Gastrocnemius medialis (tissue), 4 donors: ENCODE measurements around the gene ZNF775. TPM values are rescaled to one million over a fixed set of nuclear protein-coding genes. Genes with fewer than 3 reads are reported as not detected.

Experiments
- ATAC-seq, 2 donors: fragments of 150-250 bp; one replicate each; pipeline ENCODE4 v1.9.1; 2016
- DNase-seq, 2 donors: peaks; one replicate each; pipeline ENCODE4 v3.0.0-alpha.2; 2019
- H3K27ac ChIP-seq, 4 donors: fragments of 200-600 bp; sonication (generic); 1 replicate in 1 of 4; 2 replicates in 3 of 4; pipeline ENCODE4 v1.5.1; 2016 to 2018; ENCODE audit warnings: mild to moderate bottlenecking in 2 of 4, moderate library complexity in 1 of 4
- H3K27me3 ChIP-seq, 3 donors: fragments of 200-600 bp; sonication (generic) in 2 of 3; 1 replicate in 1 of 3; 2 replicates in 2 of 3; pipeline versions ENCODE4 v1.5.1 to v1.6.0; 2016 to 2019; ENCODE audit warnings: mild to moderate bottlenecking in 1 of 3, moderate library complexity in 1 of 3
- H3K36me3 ChIP-seq, 2 donors: fragments of 200-600 bp; sonication (generic) in 1 of 2; one replicate each; pipeline ENCODE4 v1.5.1; 2017 to 2018
- H3K4me1 ChIP-seq, 2 donors: fragments of 200-600 bp; sonication (generic) in 1 of 2; one replicate each; pipeline ENCODE4 v1.5.1; 2016 to 2017; ENCODE audit warnings: mild to moderate bottlenecking in 2 of 2
- H3K4me3 ChIP-seq, 4 donors: fragments of 200-600 bp; sonication (generic) in 3 of 4; 1 replicate in 1 of 4; 2 replicates in 3 of 4; pipeline ENCODE4 v1.5.1; 2016 to 2019; ENCODE audit warnings: mild to moderate bottlenecking in 2 of 4
- H3K9me3 ChIP-seq, 3 donors: fragments of 200-600 bp; sonication (generic) in 2 of 3; 1 replicate in 1 of 3; 2 replicates in 2 of 3; pipeline ENCODE4 v1.5.1; 2016 to 2019
- POLR2A ChIP-seq, 2 donors: fragments of 450-650 bp; IDR thresholded peaks; one replicate each; pipeline ENCODE4 v1.6.1; 2017; ENCODE audit warnings: antibody characterized with exemption in 2 of 2, mild to moderate bottlenecking in 2 of 2, moderate library complexity in 2 of 2
- in situ Hi-C, 4 donors: fragments of 200-750 bp; cut with MboI; loops; one replicate each; pipeline versions ENCODE4 v1.15.0 to v1.8.0; 2017; ENCODE audit warnings: low sequenced_read_pairs in 4 of 4
- intact Hi-C: fragments of 100-400 bp; cut with DNase I; formaldehyde crosslinking; loops from one replicate; pipeline ENCODE4 v1.15.1; 2023; ENCODE audit warnings: low total_unique reads
- total RNA-seq, 4 donors: library from RNA; depleted of rRNA; stranded (reverse); fragments of >200 nt; gene quantifications; one replicate each; pipeline versions ENCODE4 v1.1.0 to v1.2.3, GENCODE V29; 2016
- TF ChIP-seq, protein P1 (sequence below), 5 experiments: fragments of 450-650 bp in 3 of 5; fragments of 200-600 bp in 2 of 5; sonication (generic) in 2 of 5; IDR thresholded peaks in 4 of 5; conservative IDR thresholded peaks in 1 of 5; 1 replicate in 4 of 5; 2 replicates in 1 of 5; pipeline ENCODE4 v1.5.1; 2016 to 2019; ENCODE audit warnings: antibody characterized with exemption in 5 of 5, mild to moderate bottlenecking in 3 of 5, moderate library complexity in 3 of 5

Gene ZNF775
- total RNA-seq, 4 donors from 2014 or later: 3.1 to 7.5 (median 3.3) TPM

- ATAC-seq (no peak), DNase-seq (no peak)
- TF ChIP-seq, protein P1, sequence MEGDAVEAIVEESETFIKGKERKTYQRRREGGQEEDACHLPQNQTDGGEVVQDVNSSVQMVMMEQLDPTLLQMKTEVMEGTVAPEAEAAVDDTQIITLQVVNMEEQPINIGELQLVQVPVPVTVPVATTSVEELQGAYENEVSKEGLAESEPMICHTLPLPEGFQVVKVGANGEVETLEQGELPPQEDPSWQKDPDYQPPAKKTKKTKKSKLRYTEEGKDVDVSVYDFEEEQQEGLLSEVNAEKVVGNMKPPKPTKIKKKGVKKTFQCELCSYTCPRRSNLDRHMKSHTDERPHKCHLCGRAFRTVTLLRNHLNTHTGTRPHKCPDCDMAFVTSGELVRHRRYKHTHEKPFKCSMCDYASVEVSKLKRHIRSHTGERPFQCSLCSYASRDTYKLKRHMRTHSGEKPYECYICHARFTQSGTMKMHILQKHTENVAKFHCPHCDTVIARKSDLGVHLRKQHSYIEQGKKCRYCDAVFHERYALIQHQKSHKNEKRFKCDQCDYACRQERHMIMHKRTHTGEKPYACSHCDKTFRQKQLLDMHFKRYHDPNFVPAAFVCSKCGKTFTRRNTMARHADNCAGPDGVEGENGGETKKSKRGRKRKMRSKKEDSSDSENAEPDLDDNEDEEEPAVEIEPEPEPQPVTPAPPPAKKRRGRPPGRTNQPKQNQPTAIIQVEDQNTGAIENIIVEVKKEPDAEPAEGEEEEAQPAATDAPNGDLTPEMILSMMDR (IDR thresholded peaks at IDR 0.05 in 4 of 5, conservative IDR thresholded peaks at IDR 0.05 in 1 of 5): no peak
- no peak for TF ChIP-seq POLR2A (IDR thresholded peaks at IDR 0.05)
- Histone ChIP-seq H3K27ac (no peak overlapping the region), H3K4me3 (no peak overlapping the region), H3K36me3 (no peaks in the 10 kb centered on the region), H3K4me1 (no peaks in the 10 kb centered on the region), H3K27me3 (no peaks in the 10 kb centered on the region), H3K9me3 (no peaks in the 10 kb centered on the region)
- in situ Hi-C loops: no loop called here
- intact Hi-C loops: no loop called here
Observed at GRCh38 chr7:150434240-150434639, 55.1 kb downstream of the ZNF775 start.

- in situ Hi-C loops: no loop called here
- ATAC-seq: no peak
- TF ChIP-seq, protein P1 (IDR thresholded peaks at IDR 0.05 in 4 of 5, conservative IDR thresholded peaks at IDR 0.05 in 1 of 5): no peak
- TF ChIP-seq POLR2A (IDR thresholded peaks at IDR 0.05): no peak
Observed at GRCh38 chr7:150435047-150435389, 55.9 kb downstream of the ZNF775 start.

DNA sequence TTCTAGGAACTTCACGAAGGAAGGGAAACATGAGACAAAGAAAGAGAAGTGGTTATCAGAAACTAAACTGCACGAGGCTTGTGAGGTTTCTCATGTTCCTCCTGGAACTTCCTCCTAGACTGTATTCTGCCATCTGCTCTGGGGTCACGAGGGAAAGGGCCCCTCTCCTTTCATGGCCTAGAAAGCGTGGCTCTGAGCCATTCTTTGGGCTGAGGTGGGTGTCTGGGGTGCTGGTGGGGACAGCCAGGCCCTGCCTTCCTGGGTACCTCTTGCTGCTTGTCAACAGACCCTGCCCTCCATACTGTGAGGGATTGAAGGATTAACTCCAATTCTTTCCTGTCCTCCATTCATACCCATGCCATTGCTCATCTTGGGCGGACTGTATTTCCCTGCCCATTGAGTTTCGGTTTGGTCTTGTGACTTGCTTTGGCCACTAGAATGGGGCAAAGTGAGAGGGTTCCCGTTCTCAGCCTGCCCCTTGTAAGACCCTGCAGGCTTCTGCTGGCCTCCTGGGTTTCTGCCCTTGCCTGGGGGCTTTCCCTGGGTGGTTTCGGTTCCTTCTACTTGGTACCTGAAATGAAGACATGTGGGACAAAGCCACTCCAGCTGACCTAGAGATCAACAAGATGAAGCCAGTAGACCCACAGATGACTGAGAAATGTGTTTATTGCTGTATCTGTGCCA is 56.4 kb downstream of the ZNF775 start:
- ATAC-seq (no peak), DNase-seq (peak in 1 of 2 donors; percentile 25)
- H3K4me3 ChIP-seq: no peak overlapping the region
- no peaks in the 10 kb centered on the region for H3K27me3 ChIP-seq
- H3K36me3 ChIP-seq: no peaks in the 10 kb centered on the region
- in situ Hi-C loops (no loop called here), intact Hi-C loops (no loop called here)
- no peaks in the 10 kb centered on the region for H3K9me3 ChIP-seq
- no peak overlapping the region for H3K27ac ChIP-seq
- TF ChIP-seq POLR2A (IDR thresholded peaks at IDR 0.05): no peak
- TF ChIP-seq, protein P1 (IDR thresholded peaks at IDR 0.05 in 4 of 5, conservative IDR thresholded peaks at IDR 0.05 in 1 of 5): no peak
- no peaks in the 10 kb centered on the region for H3K4me1 ChIP-seq

More at GRCh38 chr7:150435047-150435389, 55.9 kb downstream of the ZNF775 start:
- no peak for DNase-seq
- Histone ChIP-seq H3K9me3 (no peaks in the 10 kb centered on the region), H3K36me3 (no peaks in the 10 kb centered on the region), H3K27ac (no peak overlapping the region), H3K4me1 (no peaks in the 10 kb centered on the region), H3K4me3 (no peak overlapping the region), H3K27me3 (no peaks in the 10 kb centered on the region)
- intact Hi-C loops: no loop called here

GRCh38 chr7:150439967-150440366 is 60.8 kb downstream of the ZNF775 start:
- ATAC-seq (no peak), DNase-seq (no peak)
- H3K27ac ChIP-seq: no peak overlapping the region
- no peaks in the 10 kb centered on the region for H3K9me3 ChIP-seq
- in situ Hi-C loops (loop anchor here in 2 of 4 donors (10.0 kb wide), 1 partner anchor 315 kb away; no protein-coding TSS in a partner anchor), intact Hi-C loops (no loop called here)
- H3K4me3 ChIP-seq: no peak overlapping the region
- H3K27me3 ChIP-seq: no peaks in the 10 kb centered on the region
- TF ChIP-seq POLR2A (IDR thresholded peaks at IDR 0.05): no peak
- TF ChIP-seq, protein P1 (IDR thresholded peaks at IDR 0.05 in 4 of 5, conservative IDR thresholded peaks at IDR 0.05 in 1 of 5): no peak
- H3K4me1 ChIP-seq: no peaks in the 10 kb centered on the region
- no peaks in the 10 kb centered on the region for H3K36me3 ChIP-seq
